Activated naive CD8-positive, alpha-beta T cell treated with anti-CD3 and anti-CD28 coated beads for 36 hours (primary cell): Measurements from ENCODE around the gene LEF1. TPM values are rescaled to one million over a fixed set of nuclear protein-coding genes. Genes with fewer than 3 reads are reported as not detected.

Experiments used
- DNase-seq: peaks from one replicate; pipeline ENCODE4 v3.0.0; 2021
- H3K27ac Mint-ChIP-seq: one replicate; pipeline ENCODE4 v1.8.0; 2022; ENCODE audit warnings: mild to moderate bottlenecking, moderate library complexity, mixed read lengths
- H3K27me3 Mint-ChIP-seq: one replicate; pipeline ENCODE4 v1.8.0; 2022; ENCODE audit warnings: mild to moderate bottlenecking, mixed read lengths
- H3K36me3 Mint-ChIP-seq: one replicate; pipeline ENCODE4 v1.8.0; 2021; ENCODE audit warnings: mild to moderate bottlenecking, mixed read lengths
- H3K4me1 Mint-ChIP-seq: one replicate; pipeline ENCODE4 v1.8.0; 2021; ENCODE audit warnings: mixed read lengths
- H3K4me3 Mint-ChIP-seq: one replicate; pipeline ENCODE4 v1.8.0; 2022; ENCODE audit warnings: mild to moderate bottlenecking, moderate library complexity, mixed read lengths
- H3K9me3 Mint-ChIP-seq: one replicate; pipeline ENCODE4 v1.8.0; 2022; ENCODE audit warnings: mixed read lengths
- total RNA-seq, 2 experiments: library from RNA; stranded (reverse); gene quantifications; one replicate each; pipeline ENCODE4 v1.2.3, GENCODE V29; 2021

LEF1 gene
- total RNA-seq, 2 experiments from 2014 or later, result 211 to 239 TPM

DNA sequence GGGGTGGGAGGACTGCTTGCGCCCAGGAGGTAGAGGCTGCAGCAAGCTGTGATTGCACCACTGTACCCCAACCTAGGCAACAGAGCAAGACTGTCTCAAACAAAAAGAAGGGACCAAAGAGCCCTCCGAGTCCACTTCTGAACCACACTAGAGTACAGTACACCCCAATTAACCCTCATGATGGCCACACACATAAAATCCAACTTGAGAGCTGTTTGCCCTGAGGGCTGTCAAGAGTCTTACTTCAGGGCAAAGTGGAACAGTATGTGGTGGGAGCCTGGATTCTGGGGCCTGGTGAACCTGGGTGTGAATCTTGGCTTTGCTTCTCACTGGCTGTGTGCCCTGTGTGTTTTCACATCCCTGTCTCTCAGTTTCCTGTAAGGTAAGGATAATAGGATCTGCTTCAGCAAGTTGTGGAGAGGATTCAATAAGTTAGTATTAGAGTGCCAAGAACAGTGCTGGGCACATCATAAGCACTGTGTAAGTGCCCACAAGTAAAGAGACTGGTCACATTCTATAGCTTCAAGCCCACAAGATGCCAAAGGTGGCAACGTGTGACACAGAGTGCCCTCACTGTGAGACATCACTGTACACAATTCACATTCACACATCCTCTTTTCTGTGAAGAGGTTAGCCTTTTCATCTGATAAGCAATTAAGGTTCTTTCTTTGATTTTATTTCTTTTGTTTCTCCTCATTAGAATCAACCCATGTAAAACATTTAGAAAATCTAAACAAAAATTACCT is 52.1 kb downstream of the LEF1 start:
- H3K27me3 Mint-ChIP-seq, result no peaks in the 10 kb centered on the region
- peak overlapping the region; percentile 96 for H3K27ac Mint-ChIP-seq
- peaks cover 89% of the 10 kb centered on the region for H3K4me1 Mint-ChIP-seq
- no peak for DNase-seq
- H3K36me3 Mint-ChIP-seq, result peaks cover 42% of the 10 kb centered on the region
- no peaks in the 10 kb centered on the region for H3K9me3 Mint-ChIP-seq
- H3K4me3 Mint-ChIP-seq, result peak overlapping the region; percentile 62

DNA sequence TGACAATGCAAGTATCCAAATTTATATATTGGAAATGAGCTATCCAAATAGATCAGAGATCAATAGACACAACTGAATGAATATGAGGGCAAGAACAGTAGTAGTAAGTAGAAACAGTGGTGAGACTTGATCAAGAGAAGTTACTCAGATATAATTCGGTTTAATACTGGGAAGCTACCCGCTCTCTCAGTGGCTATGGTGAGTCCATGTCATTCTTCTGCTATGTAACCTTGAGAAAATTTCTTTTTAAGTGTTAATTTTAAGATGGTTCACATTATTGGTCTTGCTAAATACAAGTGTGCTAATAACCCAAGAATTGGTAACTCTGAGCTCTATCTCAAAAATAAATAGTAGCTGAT is 53.6 kb downstream of the LEF1 start:
- H3K36me3 Mint-ChIP-seq, result peaks cover 44% of the 10 kb centered on the region
- H3K27ac Mint-ChIP-seq, result peak overlapping the region; percentile 96
- H3K4me3 Mint-ChIP-seq, result peak overlapping the region; percentile 62
- H3K9me3 Mint-ChIP-seq, result no peaks in the 10 kb centered on the region
- DNase-seq, result no peak
- peaks cover 91% of the 10 kb centered on the region for H3K4me1 Mint-ChIP-seq
- no peaks in the 10 kb centered on the region for H3K27me3 Mint-ChIP-seq

DNA sequence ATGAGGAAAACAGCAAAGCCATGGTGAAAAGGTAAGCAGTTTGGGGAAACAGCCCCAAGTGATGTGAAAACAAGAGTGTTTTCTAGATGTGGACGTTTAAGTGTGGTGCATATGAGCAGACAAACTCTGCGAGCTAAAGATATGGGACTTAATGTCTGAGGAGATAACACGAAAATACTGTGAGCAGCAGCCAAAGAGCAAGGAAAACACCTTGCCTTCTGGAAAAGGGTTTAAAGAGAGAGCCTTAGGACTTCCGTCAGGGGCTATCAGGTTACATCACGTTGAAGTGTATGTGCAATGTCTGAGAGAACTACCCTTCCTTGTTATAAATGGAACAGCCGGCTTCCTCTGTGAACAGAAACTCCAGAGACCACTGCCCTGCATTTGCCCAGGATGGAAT is 54.2 kb downstream of the LEF1 start:
- H3K9me3 Mint-ChIP-seq, result no peaks in the 10 kb centered on the region
- DNase-seq, result no peak
- H3K4me1 Mint-ChIP-seq, result peaks cover 94% of the 10 kb centered on the region
- peaks cover 49% of the 10 kb centered on the region for H3K36me3 Mint-ChIP-seq
- peak overlapping the region; percentile 38 for H3K4me3 Mint-ChIP-seq
- H3K27ac Mint-ChIP-seq, result peak overlapping the region; percentile 96
- H3K27me3 Mint-ChIP-seq, result no peaks in the 10 kb centered on the region

DNA sequence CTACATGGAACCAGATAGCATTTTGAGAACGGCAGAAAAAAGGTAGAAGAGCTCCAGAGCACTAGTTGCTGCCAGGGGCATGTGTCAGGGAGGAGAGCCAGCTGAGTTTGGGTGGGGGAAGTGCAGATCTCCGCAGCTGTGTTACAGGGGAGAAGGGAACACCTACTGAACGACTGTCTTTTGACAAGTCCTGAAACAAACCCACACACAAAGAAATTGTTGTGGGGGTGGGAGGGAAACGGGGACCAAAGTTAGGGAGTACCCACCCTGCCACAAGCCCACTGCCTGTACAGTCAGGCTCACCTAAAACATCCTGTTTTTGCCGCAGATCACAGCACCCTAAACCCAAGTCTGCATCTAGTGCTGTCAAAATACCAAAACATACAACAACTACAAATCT is 55.5 kb downstream of the LEF1 start:
- no peaks in the 10 kb centered on the region for H3K27me3 Mint-ChIP-seq
- no peak for DNase-seq

DNA sequence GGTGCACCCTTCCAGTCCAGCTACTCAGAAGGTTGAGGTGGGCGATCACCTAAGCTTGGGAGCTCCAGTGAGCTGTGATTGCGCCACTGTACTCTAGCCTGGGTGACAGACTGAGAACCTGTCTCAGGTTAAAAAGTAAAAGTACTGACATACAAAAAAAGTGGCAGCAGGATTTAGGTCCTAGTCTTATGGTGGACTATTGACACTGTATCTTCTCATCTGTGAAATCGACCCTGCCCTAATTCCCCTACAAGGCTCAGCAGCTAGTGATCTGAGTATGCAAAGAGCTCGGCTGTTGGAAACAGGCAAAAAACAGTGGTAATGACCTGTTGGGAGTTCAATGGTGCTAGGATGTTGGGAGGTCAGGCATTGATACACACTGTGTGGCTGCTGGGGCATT is 57.0 kb downstream of the LEF1 start:
- peaks cover 89% of the 10 kb centered on the region for H3K4me1 Mint-ChIP-seq
- no peaks in the 10 kb centered on the region for H3K9me3 Mint-ChIP-seq
- peaks cover 55% of the 10 kb centered on the region for H3K36me3 Mint-ChIP-seq
- H3K4me3 Mint-ChIP-seq, result peak overlapping the region; percentile 2
- H3K27ac Mint-ChIP-seq, result peak overlapping the region; percentile 96
- no peaks in the 10 kb centered on the region for H3K27me3 Mint-ChIP-seq
- no peak for DNase-seq

More for the DNA sequence above, 55.5 kb downstream of the LEF1 start:
- Mint-ChIP-seq H3K4me1 (peaks cover 95% of the 10 kb centered on the region), H3K4me3 (peak overlapping the region; percentile 45), H3K27ac (peak overlapping the region; percentile 96), H3K36me3 (peaks cover 58% of the 10 kb centered on the region), H3K9me3 (no peaks in the 10 kb centered on the region)

DNA sequence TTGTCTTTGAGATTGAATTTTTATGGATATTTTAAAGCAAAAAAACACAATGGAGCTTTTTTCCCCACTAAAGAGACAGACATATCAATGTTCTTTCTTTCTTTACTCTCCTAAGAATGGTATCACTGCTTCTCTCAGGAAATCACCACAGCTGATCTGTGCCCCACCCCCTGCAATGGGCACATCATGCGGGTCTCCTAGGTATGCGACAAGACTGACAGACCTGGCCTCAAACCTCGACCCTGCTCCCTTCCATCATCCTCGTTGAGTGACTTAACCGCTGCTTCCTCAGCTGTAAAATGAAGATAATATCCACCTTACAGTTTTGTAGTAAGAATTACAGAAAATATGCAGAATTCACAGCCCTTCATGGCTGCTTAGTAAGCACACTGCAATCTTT is 58.3 kb downstream of the LEF1 start:
- no peaks in the 10 kb centered on the region for H3K27me3 Mint-ChIP-seq
- peak overlapping the region; percentile 51 for H3K4me3 Mint-ChIP-seq
- H3K9me3 Mint-ChIP-seq, result no peaks in the 10 kb centered on the region
- no peak for DNase-seq
- H3K36me3 Mint-ChIP-seq, result peaks cover 60% of the 10 kb centered on the region
- H3K4me1 Mint-ChIP-seq, result peaks cover 89% of the 10 kb centered on the region
- H3K27ac Mint-ChIP-seq, result peak overlapping the region; percentile 96

DNA sequence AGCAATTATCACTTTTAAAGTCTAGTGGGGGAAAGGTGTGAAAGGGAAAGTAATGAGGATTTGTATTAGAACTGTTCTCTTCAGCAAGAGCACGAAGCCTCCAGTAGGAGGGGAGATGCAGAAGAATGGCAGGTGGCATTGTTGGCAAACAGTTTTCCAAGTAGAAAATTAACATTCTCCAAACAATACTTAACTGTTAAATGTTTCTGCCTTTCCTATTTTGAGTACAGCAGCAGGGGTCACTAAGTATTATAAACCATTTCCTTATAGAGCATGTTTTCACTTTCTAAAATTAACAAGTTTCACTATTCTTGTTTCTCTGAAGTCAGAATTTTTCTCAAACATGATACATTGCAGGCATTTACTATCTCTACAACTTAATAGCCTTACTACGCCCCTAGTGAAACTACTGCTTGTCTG is 58.7 kb downstream of the LEF1 start:
- Mint-ChIP-seq H3K9me3 (no peaks in the 10 kb centered on the region), H3K4me3 (peak overlapping the region; percentile 60), H3K27me3 (no peaks in the 10 kb centered on the region), H3K27ac (peak overlapping the region; percentile 96), H3K36me3 (peaks cover 59% of the 10 kb centered on the region), H3K4me1 (peaks cover 87% of the 10 kb centered on the region)
- DNase-seq, result no peak

DNA sequence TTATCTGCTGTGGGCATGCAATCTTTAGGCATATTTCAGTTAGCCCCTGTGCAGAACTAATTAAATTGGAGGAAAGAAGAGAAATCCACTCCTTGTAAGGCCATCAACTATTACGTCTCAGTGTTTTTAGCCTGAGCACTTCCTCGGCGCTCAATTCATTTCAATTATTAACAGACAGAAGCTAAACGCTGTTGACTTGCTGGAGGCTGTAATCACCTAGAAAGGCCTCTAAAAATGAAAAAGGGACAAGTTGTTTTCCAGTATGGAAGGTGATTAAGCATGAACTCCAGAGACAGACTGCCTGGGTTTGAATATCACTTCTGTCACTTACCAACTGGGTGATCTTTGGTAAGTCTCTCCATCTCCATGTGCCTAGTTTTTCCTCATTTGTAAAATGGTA is 59.6 kb downstream of the LEF1 start:
- Mint-ChIP-seq H3K27ac (peak overlapping the region; percentile 96), H3K27me3 (no peaks in the 10 kb centered on the region), H3K9me3 (no peaks in the 10 kb centered on the region), H3K4me3 (peak overlapping the region; percentile 62), H3K36me3 (peaks cover 60% of the 10 kb centered on the region), H3K4me1 (peaks cover 83% of the 10 kb centered on the region)
- no peak for DNase-seq

DNA sequence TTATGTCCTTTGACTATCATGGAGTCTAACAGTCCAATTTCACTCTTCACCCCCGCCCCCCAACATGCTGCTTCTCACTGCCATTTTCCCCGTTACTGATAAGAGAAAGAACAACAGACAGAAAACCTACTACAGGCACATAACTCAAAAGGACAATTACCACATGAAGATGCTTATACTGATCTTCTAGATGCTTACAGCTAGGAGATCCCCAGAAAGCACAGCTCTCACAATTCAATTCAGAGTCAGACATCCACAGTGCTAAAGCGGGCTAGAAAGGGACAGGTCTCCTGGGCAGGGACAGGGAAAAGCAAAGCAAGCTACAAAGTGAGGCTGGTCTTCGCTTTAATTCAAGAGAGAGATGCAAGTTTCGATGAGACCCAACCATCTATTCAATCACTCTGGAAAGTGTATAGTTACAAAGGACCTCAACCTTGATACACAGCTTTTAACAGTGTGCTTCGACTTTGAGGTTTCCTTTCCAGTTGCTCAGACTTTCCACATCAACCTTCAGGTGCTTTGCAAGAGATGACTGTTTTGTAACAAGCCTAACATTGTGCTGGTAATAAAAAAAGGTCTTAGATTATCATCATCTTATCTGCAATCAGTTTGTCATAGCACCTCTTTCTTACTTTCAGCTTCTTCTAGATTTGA is 60.9 kb downstream of the LEF1 start:
- Mint-ChIP-seq H3K9me3 (no peaks in the 10 kb centered on the region), H3K27ac (peak overlapping the region; percentile 96), H3K4me1 (peaks cover 84% of the 10 kb centered on the region), H3K27me3 (no peaks in the 10 kb centered on the region), H3K4me3 (peak overlapping the region; percentile 71), H3K36me3 (peaks cover 63% of the 10 kb centered on the region)
- peak; percentile 55 for DNase-seq

DNA sequence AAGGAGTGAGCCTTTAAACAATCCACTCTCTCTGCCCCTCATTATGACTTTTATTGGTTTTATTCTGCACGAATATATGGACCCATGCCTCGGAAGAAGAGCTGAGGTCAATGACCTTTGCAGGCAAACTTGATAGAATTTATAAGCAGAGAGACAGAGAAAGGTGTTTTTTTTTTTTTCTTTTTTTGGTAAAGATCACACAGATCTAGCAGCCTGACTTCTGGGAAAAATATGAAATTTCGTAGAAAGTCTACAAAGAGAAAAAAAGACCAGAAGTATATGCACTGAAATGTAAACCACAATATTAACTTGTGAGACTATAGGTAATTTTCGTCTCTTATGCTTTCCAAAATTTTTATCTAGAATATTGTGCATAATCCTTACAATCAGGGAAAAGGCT is 61.6 kb downstream of the LEF1 start:
- Mint-ChIP-seq H3K27ac (peak overlapping the region; percentile 96), H3K4me3 (peak overlapping the region; percentile 71), H3K27me3 (no peaks in the 10 kb centered on the region), H3K4me1 (peaks cover 84% of the 10 kb centered on the region), H3K9me3 (no peaks in the 10 kb centered on the region), H3K36me3 (peaks cover 66% of the 10 kb centered on the region)
- no peak for DNase-seq

DNA sequence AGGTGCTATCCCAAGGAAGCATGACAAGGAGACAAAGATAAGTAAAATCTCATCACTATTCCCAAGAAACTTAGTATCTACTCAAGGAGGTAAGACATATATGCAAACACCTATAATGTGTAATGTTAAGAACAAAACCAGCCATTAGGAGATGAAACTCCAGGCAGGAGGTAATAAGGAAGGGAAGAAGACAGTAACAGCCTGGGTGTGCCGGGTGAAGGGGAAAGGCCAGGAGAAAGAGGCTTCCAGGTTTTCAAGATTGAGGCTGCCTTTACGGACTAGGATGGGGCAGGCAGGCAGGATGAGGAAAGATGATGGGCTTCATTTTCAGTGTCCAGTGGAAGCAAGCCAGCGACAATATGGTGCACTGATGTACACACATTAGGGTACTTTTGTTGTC is 62.5 kb downstream of the LEF1 start:
- H3K9me3 Mint-ChIP-seq, result no peaks in the 10 kb centered on the region
- peaks cover 66% of the 10 kb centered on the region for H3K36me3 Mint-ChIP-seq
- peak overlapping the region; percentile 71 for H3K4me3 Mint-ChIP-seq
- H3K27ac Mint-ChIP-seq, result peak overlapping the region; percentile 96
- H3K27me3 Mint-ChIP-seq, result no peaks in the 10 kb centered on the region
- H3K4me1 Mint-ChIP-seq, result peaks cover 84% of the 10 kb centered on the region
- DNase-seq, result no peak

DNA sequence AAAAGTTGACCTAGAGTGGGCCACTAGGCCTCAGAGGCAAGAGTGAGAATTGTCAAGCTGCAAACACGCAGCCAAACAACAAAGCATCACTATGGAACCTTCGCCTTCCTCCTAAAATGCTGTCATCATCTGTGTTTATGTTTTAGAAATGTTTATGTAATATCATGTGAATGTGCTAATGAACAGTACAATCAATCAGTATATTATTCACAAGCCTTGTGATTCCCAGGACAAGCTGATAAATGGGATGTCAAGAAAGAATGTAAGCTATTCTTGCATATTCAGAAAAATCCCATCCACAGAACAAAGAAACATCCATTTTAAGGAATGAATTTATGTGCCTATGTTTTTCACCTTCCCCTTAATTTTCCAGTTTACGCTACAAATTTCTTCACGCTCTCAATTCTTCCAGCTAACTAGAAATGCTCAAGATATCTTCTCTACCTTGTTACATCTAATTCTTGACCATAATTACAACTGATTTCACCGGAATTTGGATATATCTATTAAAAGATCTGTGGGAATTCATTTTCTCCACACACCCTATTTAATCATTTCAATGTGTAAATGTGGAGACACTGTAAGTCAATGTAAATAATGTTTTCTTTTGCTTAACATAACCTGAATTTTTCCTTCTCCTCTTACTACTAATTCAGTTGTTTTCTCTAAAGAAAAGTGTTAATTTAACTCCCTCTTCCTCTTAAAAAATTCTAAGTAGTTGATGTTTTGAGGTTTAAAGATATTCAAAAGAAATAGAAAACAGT is 65.5 kb downstream of the LEF1 start:
- DNase-seq, result no peak
- Mint-ChIP-seq H3K4me1 (peaks cover 78% of the 10 kb centered on the region), H3K36me3 (peaks cover 60% of the 10 kb centered on the region), H3K4me3 (no peak overlapping the region), H3K27ac (peak overlapping the region; percentile 89), H3K9me3 (no peaks in the 10 kb centered on the region), H3K27me3 (no peaks in the 10 kb centered on the region)

DNA sequence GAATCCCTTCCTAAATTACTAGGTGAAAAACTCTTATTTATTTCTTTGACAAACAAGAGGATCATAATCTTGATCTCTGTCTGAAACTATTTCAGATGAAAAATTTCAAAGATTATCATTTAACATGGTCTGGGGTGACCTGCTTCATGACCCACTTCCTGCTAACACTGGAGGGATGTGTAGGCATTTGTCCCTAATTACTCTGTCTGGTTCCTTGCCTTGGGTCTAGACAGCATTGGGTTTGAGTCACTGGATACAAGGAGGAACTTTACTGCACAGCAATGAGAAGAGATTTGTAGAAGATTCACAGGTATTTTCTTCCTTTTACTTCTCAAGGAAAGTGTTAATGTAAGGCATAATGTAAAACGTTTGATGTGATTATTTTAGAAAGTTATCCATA is 67.9 kb downstream of the LEF1 start:
- Mint-ChIP-seq H3K9me3 (no peaks in the 10 kb centered on the region), H3K27me3 (no peaks in the 10 kb centered on the region), H3K4me1 (peaks cover 85% of the 10 kb centered on the region), H3K4me3 (peak overlapping the region; percentile 44), H3K36me3 (peaks cover 72% of the 10 kb centered on the region), H3K27ac (peak overlapping the region; percentile 89)
- no peak for DNase-seq

DNA sequence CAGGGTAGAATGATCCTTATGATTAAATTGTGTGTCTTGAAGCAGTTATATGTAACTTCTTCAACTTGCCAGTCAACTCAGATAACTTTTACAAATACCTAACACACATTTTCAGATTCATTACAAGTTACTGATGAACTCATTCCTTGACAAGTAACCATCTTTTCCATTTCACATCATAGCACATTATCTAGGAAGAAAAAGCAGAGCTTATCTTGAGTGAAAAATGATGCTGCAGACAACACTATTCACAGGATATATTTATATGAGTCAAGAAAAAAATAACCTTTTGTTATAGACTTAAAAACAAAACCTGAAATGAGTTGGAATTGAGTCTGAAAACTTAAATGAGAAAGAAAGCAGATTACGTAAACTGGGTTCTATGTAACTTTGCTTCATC is 68.9 kb downstream of the LEF1 start:
- H3K27ac Mint-ChIP-seq, result peak overlapping the region; percentile 87
- no peak for DNase-seq
- no peaks in the 10 kb centered on the region for H3K27me3 Mint-ChIP-seq
- H3K4me3 Mint-ChIP-seq, result peak overlapping the region; percentile 24
- H3K36me3 Mint-ChIP-seq, result peaks cover 76% of the 10 kb centered on the region
- no peaks in the 10 kb centered on the region for H3K9me3 Mint-ChIP-seq
- peaks cover 89% of the 10 kb centered on the region for H3K4me1 Mint-ChIP-seq

DNA sequence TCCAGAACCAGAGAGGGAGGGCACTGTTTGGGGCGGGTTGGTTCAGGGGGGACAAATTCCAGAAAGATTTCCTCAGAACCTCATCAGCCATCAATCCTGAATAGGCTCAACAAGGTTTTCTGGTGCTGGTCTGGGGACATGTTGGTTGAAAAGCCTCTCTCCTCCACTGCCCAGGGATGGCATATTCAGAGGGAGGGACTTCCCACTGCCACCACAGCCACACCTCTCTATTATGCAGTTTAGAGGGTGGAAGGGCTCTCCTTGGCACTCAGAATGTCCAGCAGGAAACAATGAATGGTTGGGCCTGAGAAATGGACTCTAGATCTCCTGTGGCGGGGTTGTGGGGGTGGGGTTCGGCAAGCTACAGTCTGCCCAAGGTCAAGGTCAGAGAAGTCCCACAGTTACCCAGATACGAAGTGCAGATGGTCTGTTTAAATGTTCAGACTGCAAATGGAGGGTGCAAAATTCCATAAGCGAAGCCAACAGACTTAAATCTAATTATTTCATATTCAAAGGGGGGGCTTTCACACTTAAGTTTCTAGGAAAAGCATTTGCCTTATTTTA is 70.7 kb downstream of the LEF1 start:
- no peaks in the 10 kb centered on the region for H3K9me3 Mint-ChIP-seq

More for the DNA sequence above, 70.7 kb downstream of the LEF1 start:
- no peak for DNase-seq
- Mint-ChIP-seq H3K27me3 (no peaks in the 10 kb centered on the region), H3K27ac (peak overlapping the region; percentile 87), H3K4me3 (peak overlapping the region; percentile 40), H3K36me3 (peaks cover 75% of the 10 kb centered on the region), H3K4me1 (peaks cover 92% of the 10 kb centered on the region)
